H9 (cell line): ENCODE measurements around the gene ARAP2. TPM values are rescaled to one million over a fixed set of nuclear protein-coding genes. Genes with fewer than 3 reads are reported as not detected.

Source experiments
- DNase-seq: peaks from one replicate; pipeline ENCODE4 v3.0.0-alpha.2; 2017
- H2AFZ ChIP-seq: one replicate; pipeline ENCODE4 v1.6.1; 2013; ENCODE audit warnings: mild to moderate bottlenecking, low read length, control low read depth, moderate library complexity
- H2AK5ac ChIP-seq: 2 replicates; pipeline ENCODE4 v1.6.1; 2013; ENCODE audit warnings: low read length, control low read depth, mixed read lengths; ENCODE audit not compliant: insufficient read length
- H2BK120ac ChIP-seq: one replicate; pipeline ENCODE4 v1.6.1; 2013; ENCODE audit warnings: low read depth, mild to moderate bottlenecking, low read length, control low read depth, inconsistent platforms; ENCODE audit not compliant: poor library complexity, severe bottlenecking
- H2BK12ac ChIP-seq: 2 replicates; pipeline ENCODE4 v1.6.1; 2013; ENCODE audit warnings: low read length, control low read depth, mixed read lengths, low read depth; ENCODE audit not compliant: insufficient read length
- H2BK15ac ChIP-seq: 2 replicates; pipeline ENCODE4 v1.6.1; 2013; ENCODE audit warnings: low read depth, low read length, control low read depth
- H2BK20ac ChIP-seq: one replicate; pipeline ENCODE4 v1.6.1; 2013; ENCODE audit warnings: low read depth, mild to moderate bottlenecking, low read length, control low read depth, inconsistent platforms; ENCODE audit not compliant: poor library complexity, severe bottlenecking
- H2BK5ac ChIP-seq: 2 replicates; pipeline ENCODE4 v1.6.1; 2013; ENCODE audit warnings: low read length, control low read depth, mixed read lengths; ENCODE audit not compliant: insufficient read length
- H3K14ac ChIP-seq: 2 replicates; pipeline ENCODE4 v1.6.1; 2013; ENCODE audit warnings: low read length, control low read depth; ENCODE audit not compliant: insufficient read depth
- H3K18ac ChIP-seq: 2 replicates; pipeline ENCODE4 v1.6.1; 2013; ENCODE audit warnings: low read depth, mild to moderate bottlenecking, mixed read lengths, low read length, control low read depth; ENCODE audit not compliant: insufficient read length
- H3K23ac ChIP-seq: 2 replicates; pipeline ENCODE4 v1.6.1; 2013; ENCODE audit warnings: low read length, control low read depth, mixed read lengths, low read depth; ENCODE audit not compliant: insufficient read length
- H3K23me2 ChIP-seq: 2 replicates; pipeline ENCODE4 v1.6.1; 2013; ENCODE audit warnings: low read depth, mild to moderate bottlenecking, mixed read lengths, low read length, control low read depth; ENCODE audit not compliant: insufficient read length, poor library complexity, severe bottlenecking
- H3K27ac ChIP-seq: 2 replicates; pipeline ENCODE4 v1.5.1; 2013; ENCODE audit warnings: low read length, control low read depth, mixed read lengths, low read depth; ENCODE audit not compliant: insufficient read length
- H3K27me3 ChIP-seq: 2 replicates; pipeline ENCODE4 v1.6.1; 2013; ENCODE audit warnings: low read length, control low read depth, inconsistent platforms; ENCODE audit not compliant: insufficient read depth
- H3K4ac ChIP-seq: 2 replicates; pipeline ENCODE4 v1.6.1; 2013; ENCODE audit warnings: low read depth, mild to moderate bottlenecking, control low read depth, inconsistent platforms, low read length, moderate library complexity
- H3K4me1 ChIP-seq: 2 replicates; pipeline ENCODE4 v1.6.1; 2013; ENCODE audit warnings: low read length, control low read depth, inconsistent platforms; ENCODE audit not compliant: insufficient read depth
- H3K4me2 ChIP-seq: 2 replicates; pipeline ENCODE4 v1.6.1; 2013; ENCODE audit warnings: low read length, control low read depth, mixed read lengths; ENCODE audit not compliant: insufficient read length, insufficient read depth
- H3K56ac ChIP-seq: 2 replicates; pipeline ENCODE4 v1.6.1; 2013; ENCODE audit warnings: low read depth, mild to moderate bottlenecking, mixed read lengths, low read length, control low read depth; ENCODE audit not compliant: insufficient read length
- H3K79me1 ChIP-seq: 2 replicates; pipeline ENCODE4 v1.6.1; 2013; ENCODE audit warnings: low read depth, mild to moderate bottlenecking, moderate library complexity, low read length, control low read depth, inconsistent platforms; ENCODE audit not compliant: insufficient read depth, poor library complexity, severe bottlenecking
- H3K79me2 ChIP-seq: 2 replicates; pipeline ENCODE4 v1.6.1; 2013; ENCODE audit warnings: low read length, control low read depth, inconsistent platforms; ENCODE audit not compliant: insufficient read depth
- H3K9ac ChIP-seq: 2 replicates; pipeline ENCODE4 v1.6.1; 2013; ENCODE audit warnings: low read length, control low read depth, mixed read lengths; ENCODE audit not compliant: insufficient read length; ENCODE audit errors: extremely low read depth
- H3K9me3 ChIP-seq: one replicate; pipeline ENCODE4 v1.6.1; 2013; ENCODE audit warnings: low read depth, low read length, inconsistent platforms; ENCODE audit not compliant: control insufficient read depth
- H3T11ph ChIP-seq: one replicate; pipeline ENCODE4 v1.6.1; 2013; ENCODE audit warnings: mild to moderate bottlenecking, low read length, control low read depth, inconsistent platforms
- H4K20me1 ChIP-seq: one replicate; pipeline ENCODE4 v1.6.1; 2013; ENCODE audit not compliant: control insufficient read depth, insufficient read length, insufficient read depth
- H4K5ac ChIP-seq: 2 replicates; pipeline ENCODE4 v1.6.1; 2013; ENCODE audit warnings: low read depth, mild to moderate bottlenecking, mixed read lengths, low read length, control low read depth; ENCODE audit not compliant: insufficient read length
- H4K8ac ChIP-seq: replicated peaks from 2 replicates; pipeline ENCODE4 v1.6.1; 2013; ENCODE audit warnings: low read length, control low read depth, mixed read lengths, low read depth; ENCODE audit not compliant: insufficient read length
- H4K91ac ChIP-seq: 2 replicates; pipeline ENCODE4 v1.6.1; 2013; ENCODE audit warnings: low read depth, mild to moderate bottlenecking, moderate library complexity, mixed read lengths, low read length, control low read depth; ENCODE audit not compliant: insufficient read length
- H3K27ac Mint-ChIP-seq, 3 experiments: 2 replicates in 2 of 3; 3 replicates in 1 of 3; pipeline ENCODE4 v1.8.0; 2020 to 2021; ENCODE audit warnings: mixed read lengths in 3 of 3, mild to moderate bottlenecking in 1 of 3, moderate library complexity in 1 of 3
- H3K27me3 Mint-ChIP-seq: 2 replicates; pipeline ENCODE4 v1.8.0; 2021; ENCODE audit warnings: low read depth, mild to moderate bottlenecking, moderate library complexity, mixed read lengths
- H3K36me3 Mint-ChIP-seq, 3 experiments: 2 replicates in 2 of 3; 3 replicates in 1 of 3; pipeline ENCODE4 v1.8.0; 2020 to 2021; ENCODE audit warnings: low read depth in 3 of 3, mixed read lengths in 3 of 3; ENCODE audit not compliant: insufficient read depth in 1 of 3
- H3K4me1 Mint-ChIP-seq, 2 experiments: 2 replicates each; pipeline ENCODE4 v1.8.0; 2020; ENCODE audit warnings: mixed read lengths in 2 of 2
- H3K4me3 Mint-ChIP-seq, 2 experiments: 2 replicates in 1 of 2; 3 replicates in 1 of 2; pipeline ENCODE4 v1.8.0; 2020 to 2021; ENCODE audit warnings: mild to moderate bottlenecking in 2 of 2, mixed read lengths in 2 of 2, moderate library complexity in 1 of 2
- H3K9me3 Mint-ChIP-seq, 2 experiments: 2 replicates in 1 of 2; 3 replicates in 1 of 2; pipeline ENCODE4 v1.8.0; 2020; ENCODE audit warnings: mild to moderate bottlenecking in 2 of 2, mixed read lengths in 2 of 2, moderate library complexity in 1 of 2
- CTCF ChIP-seq: fragments of 200-600 bp; sonication (generic); conservative IDR thresholded peaks from 3 replicates; pipeline ENCODE4 v1.8.0; 2021; ENCODE audit warnings: antibody characterized with exemption, mild to moderate bottlenecking
- WGBS: extraction: QIAGEN DNeasy Blood & Tissue Kit; methylation state at CpG from one replicate; pipeline ENCODE4 v1.1.7; 2013; ENCODE audit warnings: missing lambda C conversion rate, low lambda C conversion rate, mixed read lengths; ENCODE audit not compliant: insufficient read length; ENCODE audit errors: extremely low coverage; 5-methylcytosine and 5-hydroxymethylcytosine counted together
- total RNA-seq: library from RNA; stranded (reverse); gene quantifications from 2 replicates; pipeline ENCODE4 v1.2.1, GENCODE V29; 2021

ARAP2 gene
- total RNA-seq, 1 experiment from 2014 or later: 6.3 TPM

- DNase-seq: no peak
- Histone ChIP-seq H3K4me1 (no peaks in the 10 kb centered on the region), H3K23ac (no peak overlapping the region), H3K4ac (no peak overlapping the region), H3K23me2 (no peaks in the 10 kb centered on the region), H2BK12ac (no peak overlapping the region), H2BK20ac (no peak overlapping the region), H2BK120ac (no peak overlapping the region), H3T11ph (no peak overlapping the region), H3K18ac (no peak overlapping the region), H3K27ac (no peak overlapping the region), H3K14ac (no peak overlapping the region), H2AFZ (no peak overlapping the region), H3K9ac (no peak overlapping the region), H4K91ac (no peak overlapping the region), H3K9me3 (no peaks in the 10 kb centered on the region), H2BK15ac (no peak overlapping the region), H3K27me3 (no peaks in the 10 kb centered on the region), H2AK5ac (no peak overlapping the region), H3K56ac (no peak overlapping the region), H3K4me2 (no peak overlapping the region), H4K8ac (no peak overlapping the region), H3K79me1 (no peaks in the 10 kb centered on the region), H3K79me2 (no peaks in the 10 kb centered on the region), H4K5ac (no peak overlapping the region), H2BK5ac (no peak overlapping the region), H4K20me1 (no peaks in the 10 kb centered on the region)
- Mint-ChIP-seq H3K4me3 (no peak overlapping the region), H3K9me3 (no peaks in the 10 kb centered on the region), H3K36me3 (no peaks in the 10 kb centered on the region), H3K27me3 (no peaks in the 10 kb centered on the region), H3K4me1 (peaks cover 3 to 9% of the 10 kb centered on the region in 2 experiments; a peak in 3 of 4 replicates), H3K27ac (no peak overlapping the region)
- TF ChIP-seq CTCF: no peak
- no CpG with 5 or more reads among the region's 3 CpGs for WGBS
These were observed 37.6 kb downstream of the ARAP2 start for GRCh38 chr4:36206603-36207311.
